ENCODE results near the gene PLTP.
"Not testable (repeated sequence)": the region's sequence is repeated elsewhere in the genome, so short reads cannot be mapped to it uniquely, and the experiment has no call there.

Gene PLTP

GRCh38 chr20:45896641-45897161, 15.3 kb downstream of the PLTP start:
- DNase-seq: no peak

DNA sequence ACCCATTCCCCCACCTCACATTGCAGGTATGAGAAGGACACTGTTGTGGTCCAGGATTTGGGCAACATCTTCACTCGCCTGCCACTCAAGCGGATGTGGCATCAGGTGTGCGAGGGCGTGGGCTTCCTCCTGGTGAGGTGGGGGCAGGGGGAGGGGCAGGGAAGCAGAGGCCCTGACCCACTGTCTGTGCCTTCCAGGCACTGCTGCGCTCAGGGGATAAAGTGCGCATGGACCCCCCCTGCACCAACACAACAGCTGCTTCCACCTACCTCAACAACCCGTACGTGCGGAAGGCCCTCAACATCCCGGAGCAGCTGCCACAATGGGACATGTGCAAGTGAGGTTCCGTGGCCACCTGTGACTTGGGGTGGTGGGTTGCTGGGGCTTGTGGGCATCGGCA, 17.2 kb downstream of the PLTP start:
- no peak for DNase-seq

DNA sequence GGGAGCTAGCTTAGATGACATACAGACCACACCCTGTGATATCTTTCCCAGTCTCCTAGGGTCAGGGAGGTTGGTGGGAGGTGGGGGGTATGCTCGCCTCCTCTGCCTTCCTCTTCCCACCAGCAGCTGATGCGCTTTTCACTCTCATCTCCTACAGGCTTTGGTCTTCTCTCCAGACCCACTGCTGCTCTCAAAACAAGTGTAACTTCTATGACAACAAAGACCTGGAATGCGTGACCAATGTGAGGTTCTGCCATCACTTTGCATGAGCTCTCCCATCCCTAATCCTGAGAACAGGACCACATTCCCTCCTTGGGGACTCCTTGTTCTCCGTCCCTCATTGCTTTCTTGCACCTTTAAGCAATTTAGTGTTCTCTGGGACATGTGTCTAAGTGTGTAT, 18.1 kb downstream of the PLTP start:
- no peak for DNase-seq

- no peak for DNase-seq
These were observed 19.0 kb downstream of the PLTP start for GRCh38 chr20:45892828-45893500.

DNA sequence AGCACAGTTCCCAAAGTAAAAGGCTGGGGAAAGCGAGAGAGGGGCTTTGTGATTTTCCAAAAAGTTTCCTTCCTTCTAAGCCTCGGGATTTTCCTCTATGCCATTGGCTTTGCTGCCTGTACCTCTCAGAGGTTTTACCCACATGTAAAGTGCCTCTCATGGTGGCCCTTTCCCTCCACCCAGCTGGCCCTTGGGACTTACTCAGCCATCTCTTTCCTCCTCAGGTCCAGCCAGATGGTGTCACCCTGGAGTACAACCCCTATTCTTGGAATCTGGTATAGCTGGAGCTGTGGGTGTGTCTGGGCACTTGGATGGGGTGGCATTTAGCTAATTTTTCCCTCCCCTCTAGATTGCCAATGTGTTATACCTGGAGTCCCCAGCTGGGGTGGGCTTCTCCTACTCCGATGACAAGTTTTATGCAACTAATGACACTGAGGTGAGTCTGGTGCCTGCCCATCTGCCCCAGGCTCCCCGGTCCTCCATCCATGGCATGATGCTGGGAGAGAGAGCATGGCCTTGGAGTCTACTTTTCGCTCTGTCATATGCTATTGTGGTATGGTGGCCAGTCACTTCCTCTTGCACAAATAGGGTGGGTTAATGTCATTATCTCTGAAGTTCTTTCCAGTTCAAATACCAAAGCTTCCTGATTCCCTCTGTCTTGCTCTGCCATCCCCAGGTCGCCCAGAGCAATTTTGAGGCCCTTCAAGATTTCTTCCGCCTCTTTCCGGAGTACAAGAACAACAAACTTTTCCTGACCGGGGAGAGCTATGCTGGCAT, 19.7 kb downstream of the PLTP start:
- no peak for DNase-seq

DNA sequence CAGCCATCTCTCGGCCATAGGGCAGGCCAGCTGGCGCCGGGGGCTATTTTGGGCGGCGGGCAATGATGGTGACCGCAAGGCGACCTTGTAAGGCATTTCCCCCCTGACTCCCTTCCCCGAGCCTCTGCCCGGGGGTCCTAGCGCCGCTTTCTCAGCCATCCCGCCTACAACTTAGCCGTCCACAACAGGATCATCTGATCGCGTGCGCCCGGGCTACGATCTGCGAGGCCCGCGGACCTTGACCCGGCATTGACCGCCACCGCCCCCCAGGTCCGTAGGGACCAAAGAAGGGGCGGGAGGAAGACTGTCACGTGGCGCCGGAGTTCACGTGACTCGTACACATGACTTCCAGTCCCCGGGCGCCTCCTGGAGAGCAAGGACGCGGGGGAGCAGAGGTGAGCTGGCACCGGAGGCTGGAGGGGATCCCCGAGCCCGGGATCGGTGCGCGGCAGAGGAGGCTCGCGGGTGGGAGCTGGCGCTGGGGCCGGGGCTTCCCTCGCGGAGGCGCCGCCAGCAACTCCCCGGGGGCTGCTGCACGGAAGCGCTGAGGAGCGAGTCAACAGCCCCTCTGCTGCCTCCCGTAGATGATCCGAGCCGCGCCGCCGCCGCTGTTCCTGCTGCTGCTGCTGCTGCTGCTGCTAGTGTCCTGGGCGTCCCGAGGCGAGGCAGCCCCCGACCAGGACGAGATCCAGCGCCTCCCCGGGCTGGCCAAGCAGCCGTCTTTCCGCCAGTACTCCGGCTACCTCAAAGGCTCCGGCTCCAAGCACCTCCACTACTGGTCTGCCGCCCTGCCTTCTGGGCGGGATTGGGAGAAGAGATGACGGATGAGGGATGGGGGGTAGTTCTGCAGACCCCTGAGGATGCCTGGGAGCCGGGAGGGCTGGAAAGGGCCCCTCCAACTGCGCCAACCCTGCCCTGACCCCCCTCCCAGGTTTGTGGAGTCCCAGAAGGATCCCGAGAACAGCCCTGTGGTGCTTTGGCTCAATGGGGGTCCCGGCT, 20.7 kb downstream of the PLTP start, which contains the start of the genes CTSA and NEURL2:
CTSA (plus strand) TSS at position 351 of the 999 bp plus-strand sequence; CDS start at position 585, 234 bp downstream.
NEURL2 (minus strand) TSS at position 224 of the 999 bp plus-strand sequence; CDS start at position 7, 217 bp downstream.
- DNase-seq: peak; percentile 75

DNA sequence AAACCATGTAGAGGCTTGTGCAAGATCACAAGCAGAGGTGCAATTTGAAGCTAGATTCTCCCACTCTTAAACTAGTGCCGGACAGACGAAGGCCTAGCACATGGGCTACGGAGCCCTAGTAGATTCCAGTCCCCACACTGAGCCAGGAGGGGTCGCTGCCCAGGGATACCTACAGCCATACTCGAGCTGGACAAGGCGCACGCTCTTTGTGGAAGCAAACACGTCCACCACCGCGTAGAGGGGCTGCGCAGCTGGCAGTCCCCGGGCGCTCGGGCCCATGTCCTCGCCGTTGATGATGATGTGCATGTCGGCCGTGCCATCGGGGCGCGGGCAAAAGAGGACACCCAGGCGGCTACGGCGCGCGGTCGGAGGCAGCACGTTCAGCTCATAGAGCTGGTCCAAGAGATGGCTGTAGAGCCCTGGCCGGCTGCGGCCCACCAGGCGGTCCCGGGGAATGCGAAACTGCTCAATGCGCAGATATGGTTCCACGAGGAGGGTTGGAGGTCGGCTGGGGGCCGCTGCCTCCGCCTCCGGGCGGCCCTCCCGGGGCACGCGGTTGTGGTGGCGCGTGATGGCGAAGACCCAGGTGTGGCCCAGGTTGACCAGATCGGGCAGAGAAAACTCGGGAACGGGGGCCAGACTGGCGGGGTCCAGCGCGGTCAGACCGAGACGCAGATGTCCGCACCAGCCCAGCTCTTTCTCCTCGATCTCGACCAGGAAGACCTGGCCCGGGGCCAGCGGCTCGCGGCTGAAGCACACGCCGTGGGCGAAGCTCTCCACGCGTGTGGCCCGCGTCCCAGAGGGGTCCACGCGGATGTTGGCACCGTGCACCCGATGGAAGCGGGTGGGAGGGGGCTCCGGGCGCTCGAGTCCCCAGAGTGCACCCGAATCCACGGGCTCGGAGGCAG, 21.6 kb downstream of the PLTP start:
- DNase-seq: peak; percentile 62

DNA sequence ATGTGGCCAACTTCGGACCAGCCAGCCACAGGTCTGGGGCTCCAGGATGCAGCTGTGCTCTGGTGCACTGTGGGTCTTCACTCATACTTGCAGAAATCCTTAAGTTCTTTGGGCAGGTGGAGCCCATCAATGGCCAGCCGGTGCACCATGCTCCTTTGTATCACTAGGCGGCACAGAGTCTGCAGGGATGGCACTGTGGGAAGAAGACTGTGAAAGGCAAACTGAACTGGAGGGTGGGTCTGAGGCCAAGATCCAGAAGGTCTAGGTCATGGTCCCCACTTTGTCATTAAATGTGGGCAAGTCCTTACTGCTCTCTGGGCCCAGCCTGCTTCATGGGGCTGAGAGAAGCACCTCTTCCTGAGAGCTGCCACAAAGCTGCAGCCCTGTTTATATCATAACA, 23.3 kb downstream of the PLTP start:
- DNase-seq: no peak

DNA sequence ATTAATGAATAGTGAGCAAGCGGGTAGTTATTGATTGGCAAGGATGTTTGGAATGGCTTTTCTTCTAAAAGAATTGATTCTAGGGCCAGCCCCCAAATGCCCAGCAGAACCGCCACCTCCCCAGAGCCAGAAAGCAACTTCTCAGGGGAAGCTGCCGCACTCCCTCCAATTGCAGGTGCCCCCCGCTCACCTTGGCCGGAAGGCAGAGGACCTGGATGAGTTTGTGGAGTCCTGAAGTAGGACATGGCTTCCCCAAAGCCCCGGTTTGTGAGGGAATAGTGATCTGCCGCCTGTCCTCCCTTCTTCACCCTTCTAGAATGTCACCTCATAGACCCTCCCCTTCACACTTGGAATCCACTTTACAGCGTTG, 24.6 kb downstream of the PLTP start, which contains the start of gene SPATA25:
SPATA25 (minus strand) TSS at position 277 of the 370 bp plus-strand sequence; CDS start at position 245, 32 bp downstream.
- DNase-seq: no peak

DNA sequence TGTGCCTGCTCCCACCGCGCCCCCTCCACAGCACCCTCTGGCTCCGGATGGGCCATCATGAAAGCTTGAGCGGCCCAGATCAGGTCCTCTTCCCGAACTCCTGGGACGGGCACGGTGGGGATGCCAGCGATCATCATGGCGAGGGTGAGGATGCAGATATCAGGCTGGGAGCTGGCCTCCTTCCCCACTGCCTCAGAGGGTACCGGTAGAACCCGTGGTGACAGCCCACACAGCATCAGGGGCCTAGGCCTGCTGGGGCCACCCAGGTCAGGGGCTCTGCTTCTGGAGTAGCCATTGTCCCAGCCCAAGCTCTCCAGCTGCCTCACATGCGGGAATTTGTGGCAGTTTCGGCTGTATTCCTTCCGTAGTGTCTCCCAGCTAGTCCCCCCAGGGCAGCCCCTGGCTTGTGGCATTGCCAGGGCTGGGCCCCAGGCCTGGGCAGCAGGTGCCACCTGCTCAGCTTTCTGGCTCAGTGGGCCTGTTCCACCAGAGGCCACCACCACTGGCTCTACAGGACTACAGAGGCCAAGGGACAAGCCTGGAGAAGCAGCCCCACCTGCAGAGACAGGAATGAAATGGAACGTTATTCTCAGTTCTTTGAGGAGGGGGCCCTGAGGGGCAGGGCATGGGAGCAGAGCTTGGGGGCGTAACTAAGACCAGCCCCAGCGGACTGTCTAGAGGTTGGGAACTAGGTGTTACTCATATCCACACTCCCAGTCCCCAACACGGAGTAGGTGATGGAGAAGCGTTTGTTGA, 25.2 kb downstream of the PLTP start:
- DNase-seq: no peak

GRCh38 chr20:45883100-45883469, 28.9 kb downstream of the PLTP start:
- no peak for DNase-seq

DNA sequence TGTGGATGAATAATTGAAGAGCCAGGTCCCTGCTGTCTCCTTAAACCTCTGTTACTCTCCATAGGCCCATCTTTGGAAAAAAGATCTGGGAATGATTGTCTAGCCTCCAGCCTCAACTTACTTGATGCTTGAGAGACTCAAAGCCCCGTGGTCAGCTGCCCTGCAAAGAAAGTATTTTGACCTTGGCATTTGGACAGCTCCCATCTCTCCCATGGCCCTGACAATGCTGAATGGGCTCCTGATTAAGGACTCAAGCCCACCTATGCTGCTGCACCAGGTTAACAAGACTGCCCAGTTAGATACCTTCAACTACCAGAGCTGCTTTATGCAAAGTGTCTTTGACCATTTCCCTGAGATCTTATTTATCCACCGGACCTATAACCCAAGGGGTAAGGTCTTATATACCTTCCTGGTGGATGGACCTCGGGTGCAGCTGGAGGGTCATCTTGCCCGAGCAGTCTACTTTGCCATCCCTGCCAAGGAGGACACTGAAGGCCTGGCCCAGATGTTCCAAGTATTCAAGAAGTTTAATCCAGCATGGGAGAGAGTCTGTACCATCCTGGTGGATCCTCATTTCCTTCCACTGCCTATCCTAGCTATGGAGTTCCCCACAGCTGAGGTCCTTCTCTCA, 29.4 kb downstream of the PLTP start:
- DNase-seq: no peak

- DNase-seq: peak; percentile 99
These were observed 30.8 kb downstream of the PLTP start, which contains the start of gene ZSWIM1 for GRCh38 chr20:45880988-45881788. Gene ZSWIM1, plus strand, starts transcription at chr20:45881227. Its CDS starts 1,366 bp downstream, at chr20:45882593.

DNA sequence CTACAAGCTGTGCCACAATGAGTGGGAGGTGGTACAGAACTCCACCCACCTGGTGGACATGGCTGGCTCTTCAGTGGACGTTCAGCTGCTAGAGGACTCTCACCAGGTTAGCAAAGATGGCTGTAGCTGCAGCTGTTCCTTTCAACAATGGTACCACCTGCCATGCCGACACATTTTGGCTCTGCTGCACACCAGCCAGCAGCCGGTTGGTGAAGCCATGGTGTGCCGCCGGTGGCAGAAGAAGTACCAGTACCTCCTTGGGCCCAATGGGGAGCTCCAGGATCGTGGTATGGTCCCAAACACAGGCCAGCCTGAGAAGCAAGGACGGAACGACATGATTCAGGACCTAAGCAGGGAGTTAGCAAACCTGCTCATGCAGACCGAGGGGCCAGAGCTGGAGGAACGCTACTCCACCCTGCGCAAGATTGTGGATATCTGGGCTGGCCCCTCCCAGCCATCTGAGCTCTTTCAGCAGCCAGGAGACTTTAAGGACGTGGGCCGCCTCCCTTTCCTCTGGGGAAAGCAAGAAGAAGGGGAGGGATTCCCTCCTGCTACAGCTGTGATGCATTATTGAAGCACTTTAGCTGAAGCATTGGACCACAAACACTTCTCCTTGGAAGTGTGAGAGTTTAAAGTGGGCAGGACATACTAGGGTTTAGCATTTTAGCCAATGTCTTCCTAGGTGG, 33.7 kb downstream of the PLTP start:
- DNase-seq: no peak

DNA sequence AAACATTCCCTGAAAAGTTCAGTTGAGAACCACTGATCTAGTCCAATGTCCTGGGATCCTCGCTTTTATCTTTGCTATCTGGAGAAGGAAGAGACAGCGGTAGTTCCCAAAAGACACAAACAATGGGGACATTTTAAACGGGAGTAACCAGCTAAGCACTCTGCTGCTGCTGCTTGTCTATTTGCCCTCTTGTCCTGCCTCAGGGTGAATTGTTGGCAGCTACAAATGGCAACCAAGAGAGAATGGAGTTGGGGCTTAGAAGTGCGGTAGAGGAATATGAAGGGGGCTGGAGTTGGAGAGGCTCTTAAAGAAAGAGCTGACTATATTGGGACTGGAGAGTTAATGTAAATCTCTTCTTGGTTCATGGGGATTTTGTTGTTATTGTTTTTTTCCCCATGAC, 37.4 kb downstream of the PLTP start:
- DNase-seq: no peak

GRCh38 chr20:45874104-45874481, 37.9 kb downstream of the PLTP start:
- DNase-seq: not testable (repeated sequence)

DNA sequence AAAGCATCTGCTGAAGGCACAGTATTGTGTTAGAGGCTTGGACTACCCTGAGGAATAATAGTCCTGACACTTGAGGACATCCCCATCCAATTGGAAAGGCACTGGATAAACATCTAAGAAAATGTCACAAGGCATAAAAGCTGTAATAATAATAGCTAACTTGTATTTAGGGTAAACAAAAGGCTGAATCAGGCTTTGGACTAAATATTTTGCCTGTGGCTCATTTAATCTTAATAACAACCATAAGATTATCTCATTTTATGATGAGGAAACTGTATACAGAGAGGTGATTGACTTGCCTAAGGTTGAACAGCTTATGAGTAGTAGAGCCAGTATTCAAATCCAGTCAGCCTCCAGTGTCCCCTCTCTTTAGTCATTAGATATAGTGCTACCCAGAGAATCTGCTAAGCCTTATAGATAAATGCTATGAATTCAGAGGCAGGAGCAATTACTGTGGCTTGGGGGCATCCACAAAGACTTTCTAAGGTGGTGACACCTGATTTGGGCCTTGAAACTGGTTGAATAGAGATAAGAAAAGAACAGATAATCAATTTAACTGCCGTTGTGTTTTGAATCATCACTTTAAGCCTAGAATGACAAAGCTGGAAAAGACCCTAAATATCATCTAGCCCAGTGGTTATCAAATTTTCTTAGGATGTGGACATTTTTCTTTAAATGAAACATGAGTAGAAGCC, 38.4 kb downstream of the PLTP start:
- no peak for DNase-seq

- DNase-seq: no peak
These were observed 39.3 kb downstream of the PLTP start for GRCh38 chr20:45872626-45873025.

All from NCI-H1092 (cell line).